GM12873 (cell line): ENCODE results near the gene ERF.

Experiments used
- TF ChIP-seq, protein P1 (sequence below): IDR thresholded peaks from 2 replicates; pipeline ENCODE4 v1.5.1; 2012; ENCODE audit warnings: low read depth, mild to moderate bottlenecking, moderate library complexity, low read length, control low read depth; ENCODE audit not compliant: insufficient read depth; ENCODE audit errors: missing control alignments

The ERF gene

DNA sequence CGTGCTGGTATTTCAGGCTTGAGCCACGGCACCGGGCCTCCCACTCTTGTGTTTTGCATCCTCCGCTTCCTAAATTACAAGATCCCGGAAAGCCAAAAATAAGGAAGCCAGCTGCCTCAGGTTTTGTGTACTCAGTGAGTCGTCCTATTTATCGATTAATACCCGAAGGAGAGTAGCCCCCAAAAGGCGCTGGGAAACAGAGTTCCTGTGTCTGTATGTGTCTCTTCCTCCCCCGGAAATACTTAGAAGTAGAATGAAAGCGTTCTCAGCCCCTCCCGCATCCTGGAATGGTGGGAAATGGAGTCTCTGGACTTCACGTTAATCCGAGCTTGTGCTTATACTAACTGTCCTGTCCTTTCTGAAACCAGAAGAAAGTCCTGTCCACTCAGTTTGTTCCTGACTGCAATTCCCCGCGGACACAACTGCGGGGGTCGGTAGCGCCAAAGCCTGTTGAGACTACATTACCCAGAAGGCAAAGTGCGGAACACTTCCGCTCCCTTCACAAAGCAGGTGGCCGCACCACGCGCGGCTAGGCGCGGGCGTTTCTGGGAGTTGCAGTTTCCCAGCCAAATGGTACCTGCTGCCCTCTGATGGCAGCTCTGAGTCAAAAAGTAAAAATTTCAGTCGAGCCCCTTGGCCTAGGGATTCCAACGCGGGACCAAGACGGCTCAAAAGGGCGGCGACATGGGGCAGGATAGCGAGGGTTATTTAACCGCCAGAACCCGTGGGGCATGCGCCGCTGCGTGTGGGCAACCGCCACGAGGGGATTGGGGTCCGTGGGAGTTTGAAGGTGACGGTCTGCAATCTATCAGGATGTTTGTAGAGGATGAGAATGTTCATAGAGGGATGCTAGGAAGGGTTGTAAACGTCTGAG lies 10.3 kb downstream of the ERF start:
- TF ChIP-seq, protein P1, sequence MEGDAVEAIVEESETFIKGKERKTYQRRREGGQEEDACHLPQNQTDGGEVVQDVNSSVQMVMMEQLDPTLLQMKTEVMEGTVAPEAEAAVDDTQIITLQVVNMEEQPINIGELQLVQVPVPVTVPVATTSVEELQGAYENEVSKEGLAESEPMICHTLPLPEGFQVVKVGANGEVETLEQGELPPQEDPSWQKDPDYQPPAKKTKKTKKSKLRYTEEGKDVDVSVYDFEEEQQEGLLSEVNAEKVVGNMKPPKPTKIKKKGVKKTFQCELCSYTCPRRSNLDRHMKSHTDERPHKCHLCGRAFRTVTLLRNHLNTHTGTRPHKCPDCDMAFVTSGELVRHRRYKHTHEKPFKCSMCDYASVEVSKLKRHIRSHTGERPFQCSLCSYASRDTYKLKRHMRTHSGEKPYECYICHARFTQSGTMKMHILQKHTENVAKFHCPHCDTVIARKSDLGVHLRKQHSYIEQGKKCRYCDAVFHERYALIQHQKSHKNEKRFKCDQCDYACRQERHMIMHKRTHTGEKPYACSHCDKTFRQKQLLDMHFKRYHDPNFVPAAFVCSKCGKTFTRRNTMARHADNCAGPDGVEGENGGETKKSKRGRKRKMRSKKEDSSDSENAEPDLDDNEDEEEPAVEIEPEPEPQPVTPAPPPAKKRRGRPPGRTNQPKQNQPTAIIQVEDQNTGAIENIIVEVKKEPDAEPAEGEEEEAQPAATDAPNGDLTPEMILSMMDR, result peak; percentile 70

DNA sequence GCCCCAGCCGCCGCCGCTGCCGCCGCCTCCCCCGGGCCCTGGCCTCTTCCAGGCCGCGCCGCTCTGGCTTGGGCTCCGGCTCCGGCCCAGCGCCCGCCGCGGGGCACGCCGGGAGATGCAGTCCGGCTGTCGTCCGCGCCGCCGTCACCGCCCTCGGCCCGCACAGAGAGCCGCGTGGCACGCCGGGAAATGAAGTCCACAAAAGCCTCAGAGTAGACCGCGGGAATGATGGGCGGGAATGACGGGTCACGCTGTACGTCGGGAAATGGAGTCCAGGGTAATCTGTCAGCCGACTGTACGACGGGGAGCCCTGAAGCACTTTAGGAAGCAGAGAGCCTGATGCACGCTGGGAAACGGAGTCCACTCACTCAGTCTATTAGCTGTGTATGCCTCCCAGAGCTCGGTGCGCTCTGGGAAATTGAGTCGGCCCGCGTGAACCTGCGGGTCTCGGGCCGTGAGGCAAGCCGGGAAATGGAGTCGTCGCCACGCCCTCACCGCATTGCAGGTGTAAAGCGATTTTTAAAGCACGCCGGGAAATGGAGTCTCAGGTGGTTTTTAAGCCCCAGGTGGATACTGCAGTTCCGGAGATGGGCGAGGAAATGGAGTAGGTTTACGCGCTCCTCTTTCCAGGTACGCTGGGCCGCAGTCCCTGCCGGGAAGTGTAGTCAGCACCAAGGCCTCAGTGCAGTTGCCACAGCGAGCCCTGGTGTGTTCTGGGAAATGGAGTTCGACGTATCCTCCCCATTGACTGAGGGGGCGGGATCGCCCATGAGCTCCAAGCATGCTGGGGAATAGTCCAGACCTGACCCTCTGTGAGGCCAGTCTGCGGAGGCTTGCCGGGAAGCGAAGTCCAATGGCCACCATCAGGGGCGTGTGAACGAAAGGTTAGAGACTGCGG lies 12.2 kb downstream of the ERF start, which contains the start of gene GSK3A:
Gene GSK3A, minus strand, starts transcription at position 91 of the 898 bp plus-strand sequence. CDS start 137 bp downstream, outside the sequence.
- TF ChIP-seq, protein P1, result no peak

DNA sequence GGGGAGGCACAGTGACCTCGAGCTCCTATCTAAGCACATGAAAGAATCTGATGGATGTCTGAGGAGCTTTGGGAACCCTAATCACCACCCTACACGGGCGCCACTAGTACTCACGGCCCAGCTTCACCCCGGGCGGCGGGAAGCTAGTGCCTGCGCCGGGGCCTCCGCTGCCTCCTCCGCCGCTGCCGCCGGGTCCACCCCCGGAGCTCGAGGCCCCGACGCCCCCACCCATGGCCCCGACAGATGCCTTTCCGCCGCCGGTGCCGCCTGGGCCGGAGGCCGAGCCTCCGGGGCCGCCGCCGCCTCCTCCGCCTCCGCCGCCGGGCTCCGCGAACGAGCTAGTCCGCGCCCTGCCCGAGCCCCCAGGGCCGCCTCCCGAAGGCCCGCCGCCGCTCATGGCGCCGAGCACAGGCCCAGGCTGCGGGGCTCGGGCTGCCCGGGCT lies 12.8 kb downstream of the ERF start:
- TF ChIP-seq, protein P1, result no peak

DNA sequence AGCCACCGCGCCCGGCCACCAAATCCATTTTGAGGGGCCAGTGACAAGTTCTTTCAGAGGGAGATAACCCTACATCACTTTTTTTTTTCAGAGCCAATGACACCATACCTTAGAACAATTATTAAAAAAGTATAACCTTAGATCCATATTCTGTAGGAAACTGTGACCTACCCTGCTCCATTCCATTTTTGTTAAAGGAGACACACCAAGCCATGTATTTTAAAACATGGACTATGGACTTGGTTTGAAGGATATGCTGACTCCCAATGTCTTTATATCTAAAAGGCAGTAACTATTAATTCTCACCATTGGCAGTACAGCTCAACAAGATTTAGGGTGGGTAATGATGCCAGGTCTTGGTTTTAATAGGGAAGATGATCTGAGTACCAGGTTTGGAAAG lies 13.6 kb downstream of the ERF start:
- TF ChIP-seq, protein P1, result no peak

DNA sequence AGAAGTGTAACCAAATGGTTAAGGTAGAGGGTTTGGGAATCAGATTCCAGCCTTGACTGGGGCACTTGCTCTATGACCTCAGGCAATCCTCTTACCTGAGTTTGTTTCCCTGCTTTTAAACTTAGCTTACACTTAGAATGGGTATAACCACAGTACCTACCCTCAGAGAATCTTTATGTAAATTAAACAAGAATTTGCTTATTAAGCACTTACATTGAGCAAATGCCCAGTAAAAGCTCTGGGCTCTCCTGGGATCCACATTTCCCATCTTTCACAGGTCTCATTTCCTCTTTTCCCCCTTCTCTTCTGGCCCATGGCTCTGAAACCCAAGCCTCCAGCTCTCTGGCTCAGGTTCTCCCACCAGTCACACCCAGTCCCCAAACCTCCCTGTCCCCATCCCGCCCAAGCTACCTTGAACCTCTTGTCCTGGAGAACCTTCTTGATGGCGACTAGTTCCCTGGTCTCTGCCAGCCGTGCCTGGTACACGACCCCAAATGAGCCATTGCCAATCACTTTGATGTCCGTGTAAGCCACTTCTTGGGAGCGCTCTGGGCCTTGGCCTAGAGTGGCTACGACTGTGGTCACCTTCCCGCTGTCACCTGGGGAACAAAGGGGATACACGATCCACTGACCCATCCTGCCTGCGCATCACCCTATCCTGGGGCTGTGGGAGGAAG lies 15.2 kb downstream of the ERF start:
- TF ChIP-seq, protein P1, result no peak

DNA sequence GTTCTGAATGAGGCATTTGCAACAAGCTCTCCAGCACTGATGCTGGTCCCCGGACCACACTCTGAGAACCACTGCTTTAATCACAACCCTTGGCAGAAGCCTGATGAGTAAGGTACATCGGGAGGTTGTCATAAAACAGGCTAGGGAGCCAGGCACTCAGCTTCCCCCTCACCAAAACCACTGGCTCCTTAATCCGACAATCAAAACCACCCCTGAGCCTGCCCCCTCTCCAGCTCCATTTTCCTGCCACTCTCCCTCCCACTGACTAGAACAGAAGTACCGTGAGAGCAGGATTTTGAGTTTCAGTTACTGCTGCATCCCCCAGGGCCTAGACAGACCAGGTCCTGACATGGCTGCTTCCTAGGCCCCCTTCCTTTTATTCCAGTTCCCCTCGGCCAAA lies 19.7 kb downstream of the ERF start:
- TF ChIP-seq, protein P1, result no peak

DNA sequence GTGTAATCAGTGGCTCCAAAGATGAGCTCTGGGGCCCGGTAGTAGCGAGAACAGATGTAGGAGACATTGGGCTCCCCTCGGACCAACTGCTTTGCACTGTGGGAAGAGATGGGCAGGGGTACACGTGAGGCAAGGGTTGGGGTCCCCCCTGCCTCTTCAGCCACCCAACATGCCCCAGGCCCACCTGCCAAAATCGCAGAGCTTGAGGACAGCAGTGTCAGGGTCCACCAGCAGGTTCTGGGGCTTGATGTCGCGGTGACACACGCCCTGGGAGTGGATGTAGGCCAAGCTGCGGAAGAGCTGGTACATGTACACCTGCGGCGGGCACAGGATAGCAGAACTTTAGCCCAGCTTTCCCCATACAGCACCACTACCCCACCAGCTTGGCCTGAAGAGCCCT lies 20.6 kb downstream of the ERF start:
- TF ChIP-seq, protein P1, result no peak
